ENCODE data around the gene PROSER1.

PROSER1 gene

DNA sequence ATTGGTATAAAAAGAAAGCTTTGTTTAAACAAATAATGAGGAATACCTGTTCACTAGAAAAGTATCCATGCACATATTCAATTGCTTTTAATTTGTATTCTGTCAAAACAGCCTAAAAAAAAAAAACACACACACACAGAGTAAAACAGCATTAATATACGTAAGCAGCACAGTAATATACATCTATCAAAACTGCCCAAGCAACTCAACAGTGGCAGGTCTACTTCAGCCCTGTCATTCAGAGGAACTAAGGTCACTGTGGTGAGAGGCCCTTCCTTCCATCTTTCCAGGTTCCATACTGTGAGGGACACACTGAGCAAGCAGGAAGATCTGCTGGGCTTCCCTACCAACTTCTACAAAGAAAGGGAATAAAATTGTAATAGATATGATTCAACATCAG lies 3.8 kb downstream of the PROSER1 start:
- H3K27me3 ChIP-seq (ENCODE audit: insufficient read depth, poor library complexity, severe bottlenecking) = no peaks in the 10 kb centered on the region
- DNase-seq (ENCODE audit: low read depth in 1 of 2, low spot score in 1 of 2) = no peak
- H3K27ac ChIP-seq (replicated peaks) = no peak overlapping the region
- TF ChIP-seq SPI1 (IDR thresholded peaks at IDR 0.05; ENCODE audit: borderline replicate concordance, low read depth) (no peak), POLR2AphosphoS5 (IDR thresholded peaks at IDR 0.05; ENCODE audit: low read depth) (no peak)
- TF ChIP-seq, protein P1, sequence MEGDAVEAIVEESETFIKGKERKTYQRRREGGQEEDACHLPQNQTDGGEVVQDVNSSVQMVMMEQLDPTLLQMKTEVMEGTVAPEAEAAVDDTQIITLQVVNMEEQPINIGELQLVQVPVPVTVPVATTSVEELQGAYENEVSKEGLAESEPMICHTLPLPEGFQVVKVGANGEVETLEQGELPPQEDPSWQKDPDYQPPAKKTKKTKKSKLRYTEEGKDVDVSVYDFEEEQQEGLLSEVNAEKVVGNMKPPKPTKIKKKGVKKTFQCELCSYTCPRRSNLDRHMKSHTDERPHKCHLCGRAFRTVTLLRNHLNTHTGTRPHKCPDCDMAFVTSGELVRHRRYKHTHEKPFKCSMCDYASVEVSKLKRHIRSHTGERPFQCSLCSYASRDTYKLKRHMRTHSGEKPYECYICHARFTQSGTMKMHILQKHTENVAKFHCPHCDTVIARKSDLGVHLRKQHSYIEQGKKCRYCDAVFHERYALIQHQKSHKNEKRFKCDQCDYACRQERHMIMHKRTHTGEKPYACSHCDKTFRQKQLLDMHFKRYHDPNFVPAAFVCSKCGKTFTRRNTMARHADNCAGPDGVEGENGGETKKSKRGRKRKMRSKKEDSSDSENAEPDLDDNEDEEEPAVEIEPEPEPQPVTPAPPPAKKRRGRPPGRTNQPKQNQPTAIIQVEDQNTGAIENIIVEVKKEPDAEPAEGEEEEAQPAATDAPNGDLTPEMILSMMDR (IDR thresholded peaks at IDR 0.05; ENCODE audit: insufficient read depth, low read length) = no peak
- H3K4me3 ChIP-seq (replicated peaks; ENCODE audit: insufficient read depth, low read length) = no peak overlapping the region

DNA sequence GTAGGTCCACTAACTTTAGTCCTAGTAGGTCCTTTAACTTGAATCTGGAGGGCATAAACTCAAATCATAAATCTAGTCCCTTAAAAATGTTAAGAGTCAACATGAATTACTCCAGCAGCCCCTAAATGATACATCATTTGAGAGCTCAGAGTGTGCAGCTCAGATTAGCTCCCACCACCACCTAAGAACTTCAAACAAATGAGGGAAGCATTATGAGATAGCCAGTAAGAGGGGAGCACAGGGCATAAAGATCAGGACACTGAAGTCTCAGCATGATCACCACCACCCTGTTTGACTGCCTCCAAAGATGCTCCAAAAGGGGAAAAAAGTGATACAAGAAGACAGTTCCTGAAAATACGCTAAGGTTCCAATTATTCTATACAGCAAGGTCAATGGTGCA lies 5.7 kb downstream of the PROSER1 start:
- no peak for DNase-seq (ENCODE audit: low read depth in 1 of 2, low spot score in 1 of 2)
- TF ChIP-seq SPI1 (IDR thresholded peaks at IDR 0.05; ENCODE audit: borderline replicate concordance, low read depth) = no peak
- TF ChIP-seq, protein P2, sequence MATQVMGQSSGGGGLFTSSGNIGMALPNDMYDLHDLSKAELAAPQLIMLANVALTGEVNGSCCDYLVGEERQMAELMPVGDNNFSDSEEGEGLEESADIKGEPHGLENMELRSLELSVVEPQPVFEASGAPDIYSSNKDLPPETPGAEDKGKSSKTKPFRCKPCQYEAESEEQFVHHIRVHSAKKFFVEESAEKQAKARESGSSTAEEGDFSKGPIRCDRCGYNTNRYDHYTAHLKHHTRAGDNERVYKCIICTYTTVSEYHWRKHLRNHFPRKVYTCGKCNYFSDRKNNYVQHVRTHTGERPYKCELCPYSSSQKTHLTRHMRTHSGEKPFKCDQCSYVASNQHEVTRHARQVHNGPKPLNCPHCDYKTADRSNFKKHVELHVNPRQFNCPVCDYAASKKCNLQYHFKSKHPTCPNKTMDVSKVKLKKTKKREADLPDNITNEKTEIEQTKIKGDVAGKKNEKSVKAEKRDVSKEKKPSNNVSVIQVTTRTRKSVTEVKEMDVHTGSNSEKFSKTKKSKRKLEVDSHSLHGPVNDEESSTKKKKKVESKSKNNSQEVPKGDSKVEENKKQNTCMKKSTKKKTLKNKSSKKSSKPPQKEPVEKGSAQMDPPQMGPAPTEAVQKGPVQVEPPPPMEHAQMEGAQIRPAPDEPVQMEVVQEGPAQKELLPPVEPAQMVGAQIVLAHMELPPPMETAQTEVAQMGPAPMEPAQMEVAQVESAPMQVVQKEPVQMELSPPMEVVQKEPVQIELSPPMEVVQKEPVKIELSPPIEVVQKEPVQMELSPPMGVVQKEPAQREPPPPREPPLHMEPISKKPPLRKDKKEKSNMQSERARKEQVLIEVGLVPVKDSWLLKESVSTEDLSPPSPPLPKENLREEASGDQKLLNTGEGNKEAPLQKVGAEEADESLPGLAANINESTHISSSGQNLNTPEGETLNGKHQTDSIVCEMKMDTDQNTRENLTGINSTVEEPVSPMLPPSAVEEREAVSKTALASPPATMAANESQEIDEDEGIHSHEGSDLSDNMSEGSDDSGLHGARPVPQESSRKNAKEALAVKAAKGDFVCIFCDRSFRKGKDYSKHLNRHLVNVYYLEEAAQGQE (IDR thresholded peaks at IDR 0.05; ENCODE audit: insufficient replicate concordance, low read depth) = no peak
- TF ChIP-seq, protein P1 (IDR thresholded peaks at IDR 0.05; ENCODE audit: insufficient read depth, low read length) = no peak
- no peak for TF ChIP-seq POLR2AphosphoS5 (IDR thresholded peaks at IDR 0.05; ENCODE audit: low read depth)
- no peak for TF ChIP-seq GABPA (IDR thresholded peaks at IDR 0.05; ENCODE audit: low read depth)
- Histone ChIP-seq H3K27ac (replicated peaks) (no peak overlapping the region), H3K27me3 (ENCODE audit: insufficient read depth, poor library complexity, severe bottlenecking) (no peaks in the 10 kb centered on the region), H3K4me3 (replicated peaks; ENCODE audit: insufficient read depth, low read length) (no peak overlapping the region)

DNA sequence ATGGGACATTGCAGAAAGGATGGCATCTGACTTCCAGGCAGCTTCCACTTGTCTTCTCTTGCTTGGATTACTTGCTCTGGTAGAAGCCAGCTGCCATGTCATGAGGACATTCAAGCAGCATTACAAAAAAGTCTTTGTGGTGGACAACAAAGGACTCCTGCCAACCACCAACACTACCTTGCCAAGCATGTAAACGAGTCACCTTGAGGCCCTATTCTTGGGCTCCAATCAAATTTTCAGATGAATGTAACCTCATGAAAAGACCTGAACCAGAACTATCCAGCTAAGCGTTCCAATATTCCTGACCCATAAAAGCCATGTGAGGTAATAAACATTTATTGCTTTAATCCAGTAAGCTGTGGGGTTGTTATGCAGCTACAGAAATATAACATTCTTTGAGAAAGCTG lies 12.5 kb downstream of the PROSER1 start:
- DNase-seq (ENCODE audit: low read depth in 1 of 2, low spot score in 1 of 2) = no peak
- Histone ChIP-seq H3K27ac (replicated peaks) (no peak overlapping the region), H3K4me3 (replicated peaks; ENCODE audit: insufficient read depth, low read length) (no peak overlapping the region), H3K27me3 (ENCODE audit: insufficient read depth, poor library complexity, severe bottlenecking) (no peaks in the 10 kb centered on the region)
- no peak for TF ChIP-seq SPI1 (IDR thresholded peaks at IDR 0.05; ENCODE audit: borderline replicate concordance, low read depth)
- no peak for TF ChIP-seq POLR2AphosphoS5 (IDR thresholded peaks at IDR 0.05; ENCODE audit: low read depth)
- TF ChIP-seq, protein P1 (IDR thresholded peaks at IDR 0.05; ENCODE audit: insufficient read depth, low read length) = no peak
- TF ChIP-seq, protein P2 (IDR thresholded peaks at IDR 0.05; ENCODE audit: insufficient replicate concordance, low read depth) = no peak
- TF ChIP-seq GABPA (IDR thresholded peaks at IDR 0.05; ENCODE audit: low read depth) = no peak

DNA sequence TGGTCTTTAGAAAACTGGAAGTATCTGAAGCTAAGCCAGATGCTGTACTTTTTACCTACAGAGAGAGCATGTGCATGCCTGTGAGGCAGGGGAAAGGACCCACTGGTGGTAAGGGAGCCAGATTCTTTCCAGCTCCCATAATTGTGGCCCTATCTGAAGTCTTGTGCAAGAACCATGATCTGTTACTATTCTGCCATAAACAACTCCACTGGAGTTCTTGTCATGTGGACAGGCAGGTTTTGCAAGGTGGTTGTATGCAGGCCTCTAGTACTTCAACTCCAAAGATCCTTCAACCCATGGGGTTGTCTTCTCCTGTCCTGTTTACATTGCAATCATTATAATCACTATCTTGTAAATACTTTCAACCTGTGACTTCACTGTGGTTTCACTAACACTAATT lies 14.1 kb downstream of the PROSER1 start:
- no peak for TF ChIP-seq GABPA (IDR thresholded peaks at IDR 0.05; ENCODE audit: low read depth)
- no peak for TF ChIP-seq POLR2AphosphoS5 (IDR thresholded peaks at IDR 0.05; ENCODE audit: low read depth)
- TF ChIP-seq, protein P2 (IDR thresholded peaks at IDR 0.05; ENCODE audit: insufficient replicate concordance, low read depth) = no peak
- TF ChIP-seq, protein P1 (IDR thresholded peaks at IDR 0.05; ENCODE audit: insufficient read depth, low read length) = no peak
- TF ChIP-seq SPI1 (IDR thresholded peaks at IDR 0.05; ENCODE audit: borderline replicate concordance, low read depth) = no peak
- Histone ChIP-seq H3K27ac (replicated peaks) (no peak overlapping the region), H3K4me3 (replicated peaks; ENCODE audit: insufficient read depth, low read length) (no peak overlapping the region), H3K27me3 (ENCODE audit: insufficient read depth, poor library complexity, severe bottlenecking) (no peaks in the 10 kb centered on the region)
- DNase-seq (ENCODE audit: low read depth in 1 of 2, low spot score in 1 of 2) = no peak

Data from HL-60 (cell line).